ENCODE data around the gene ZYG11A. TPM values are rescaled to one million over a fixed set of nuclear protein-coding genes. Genes with fewer than 3 reads are reported as not detected.
A peak's percentile ranks its signal among the peaks of the same experiment; 100 is the strongest.

ZYG11A gene
- total RNA-seq, 2 experiments from 2014 or later, result 0.13 to 0.16 TPM

GRCh38 chr1:52880206-52880605 is 37.6 kb downstream of the ZYG11A start:
- CTCF ChIA-PET, result no interaction called here
- no peaks in the 10 kb centered on the region for H3K4me1 Mint-ChIP-seq (ENCODE audit: low read depth)
- no peak overlapping the region for H3K27ac Mint-ChIP-seq
- no peak for ATAC-seq
- no peaks in the 10 kb centered on the region for H3K36me3 Mint-ChIP-seq (ENCODE audit: low read depth)
- POLR2A ChIA-PET, result no interaction called here
- DNase-seq, result no peak
- H3K27me3 Mint-ChIP-seq (ENCODE audit: low read depth), result no peaks in the 10 kb centered on the region
- H3K9me3 Mint-ChIP-seq (ENCODE audit: insufficient read depth), result no peaks in the 10 kb centered on the region
- H3K4me3 Mint-ChIP-seq, result no peak overlapping the region

GRCh38 chr1:52887483-52887882 is 44.9 kb downstream of the ZYG11A start:
- DNase-seq (no peak), ATAC-seq (no peak)
- Mint-ChIP-seq H3K9me3 (ENCODE audit: insufficient read depth) (no peaks in the 10 kb centered on the region), H3K36me3 (ENCODE audit: low read depth) (no peaks in the 10 kb centered on the region), H3K27ac (no peak overlapping the region), H3K4me1 (ENCODE audit: low read depth) (no peaks in the 10 kb centered on the region), H3K27me3 (ENCODE audit: low read depth) (peaks cover 2% of the 10 kb centered on the region), H3K4me3 (no peak overlapping the region)
- POLR2A ChIA-PET, result no interaction called here
- CTCF ChIA-PET, result interaction anchor here (2.0 kb wide), 1 partner anchor 34 kb away, joined by 4 read pairs; the partner anchor contains the start of gene ECHDC2

GRCh38 chr1:52892424-52893215 is 50.1 kb downstream of the ZYG11A start:
- POLR2A ChIA-PET, result no interaction called here
- Mint-ChIP-seq H3K9me3 (ENCODE audit: insufficient read depth) (no peaks in the 10 kb centered on the region), H3K4me1 (ENCODE audit: low read depth) (no peaks in the 10 kb centered on the region), H3K36me3 (ENCODE audit: low read depth) (no peaks in the 10 kb centered on the region), H3K27ac (no peak overlapping the region), H3K27me3 (ENCODE audit: low read depth) (peaks cover 2% of the 10 kb centered on the region), H3K4me3 (no peak overlapping the region)
- CTCF ChIA-PET, result interaction anchor here (1.0 to 4.7 kb wide), 2 partner anchors 13 to 29 kb away, joined by 3 to 18 read pairs; partner anchors contain the start of gene ECHDC2
- DNase-seq (no peak), ATAC-seq (no peak)

- Mint-ChIP-seq H3K27ac (no peak overlapping the region), H3K27me3 (ENCODE audit: low read depth) (no peaks in the 10 kb centered on the region), H3K4me1 (ENCODE audit: low read depth) (no peaks in the 10 kb centered on the region), H3K9me3 (ENCODE audit: insufficient read depth) (no peaks in the 10 kb centered on the region), H3K4me3 (no peak overlapping the region), H3K36me3 (ENCODE audit: low read depth) (no peaks in the 10 kb centered on the region)
- ATAC-seq, result no peak
- no peak for DNase-seq
- ChIA-PET CTCF (no interaction called here), POLR2A (interaction anchor here (1.4 kb wide), 1 partner anchor 22 kb away, joined by 4 read pairs; the partner anchor contains the start of gene ECHDC2)
Measured at GRCh38 chr1:52899445-52899894, 56.9 kb downstream of the ZYG11A start.

GRCh38 chr1:52900402-52900801 is 57.8 kb downstream of the ZYG11A start:
- H3K4me1 Mint-ChIP-seq (ENCODE audit: low read depth), result peaks cover 5% of the 10 kb centered on the region
- DNase-seq (no peak), ATAC-seq (no peak)
- H3K27me3 Mint-ChIP-seq (ENCODE audit: low read depth), result no peaks in the 10 kb centered on the region
- H3K27ac Mint-ChIP-seq, result no peak overlapping the region
- ChIA-PET POLR2A (no interaction called here), CTCF (interaction anchor here (1.0 kb wide), 1 partner anchor 132 kb away, joined by 3 read pairs; no protein-coding TSS in a partner anchor)
- H3K9me3 Mint-ChIP-seq (ENCODE audit: insufficient read depth), result no peaks in the 10 kb centered on the region
- no peak overlapping the region for H3K4me3 Mint-ChIP-seq
- H3K36me3 Mint-ChIP-seq (ENCODE audit: low read depth), result no peaks in the 10 kb centered on the region

- H3K4me1 Mint-ChIP-seq (ENCODE audit: low read depth), result peaks cover 5% of the 10 kb centered on the region
- no peaks in the 10 kb centered on the region for H3K36me3 Mint-ChIP-seq (ENCODE audit: low read depth)
- ChIA-PET CTCF (interaction anchor here (0.5 to 2.5 kb wide), 4 partner anchors 20 to 284 kb away, joined by 3 to 10 read pairs (median 4); partner anchors contain the start of gene ECHDC2), POLR2A (no interaction called here)
- H3K27ac Mint-ChIP-seq, result no peak overlapping the region
- H3K27me3 Mint-ChIP-seq (ENCODE audit: low read depth), result no peaks in the 10 kb centered on the region
- H3K4me3 Mint-ChIP-seq, result no peak overlapping the region
- ATAC-seq (no peak), DNase-seq (no peak)
- H3K9me3 Mint-ChIP-seq (ENCODE audit: insufficient read depth), result no peaks in the 10 kb centered on the region
Measured at GRCh38 chr1:52901384-52901783, 58.8 kb downstream of the ZYG11A start.

GRCh38 chr1:52904208-52904926 is 61.8 kb downstream of the ZYG11A start:
- ChIA-PET CTCF (interaction anchor here (1.0 to 3.3 kb wide), 5 partner anchors 11 to 278 kb away, joined by 3 to 18 read pairs (median 11); partner anchors contain the start of gene ECHDC2), POLR2A (no interaction called here)
- Mint-ChIP-seq H3K4me1 (ENCODE audit: low read depth) (peaks cover 5% of the 10 kb centered on the region), H3K9me3 (ENCODE audit: insufficient read depth) (no peaks in the 10 kb centered on the region), H3K27me3 (ENCODE audit: low read depth) (no peaks in the 10 kb centered on the region), H3K36me3 (ENCODE audit: low read depth) (no peaks in the 10 kb centered on the region), H3K4me3 (no peak overlapping the region), H3K27ac (no peak overlapping the region)
- DNase-seq (no peak), ATAC-seq (peak; percentile 18)

GRCh38 chr1:52904927-52905698 is 62.6 kb downstream of the ZYG11A start:
- peaks cover 5% of the 10 kb centered on the region for H3K4me1 Mint-ChIP-seq (ENCODE audit: low read depth)
- ATAC-seq (peak; percentile 93), DNase-seq (peak; percentile 67)
- H3K27ac Mint-ChIP-seq, result no peak overlapping the region
- H3K9me3 Mint-ChIP-seq (ENCODE audit: insufficient read depth), result no peaks in the 10 kb centered on the region
- ChIA-PET CTCF (interaction anchor here (0.5 to 3.3 kb wide), 12 partner anchors 10 to 285 kb away, joined by 3 to 18 read pairs (median 4); partner anchors contain the start of gene ECHDC2), POLR2A (no interaction called here)
- H3K4me3 Mint-ChIP-seq, result no peak overlapping the region
- H3K36me3 Mint-ChIP-seq (ENCODE audit: low read depth), result no peaks in the 10 kb centered on the region
- H3K27me3 Mint-ChIP-seq (ENCODE audit: low read depth), result no peaks in the 10 kb centered on the region

- H3K36me3 Mint-ChIP-seq (ENCODE audit: low read depth), result no peaks in the 10 kb centered on the region
- CTCF ChIA-PET, result interaction anchor here (1.8 to 3.3 kb wide), 3 partner anchors 13 to 276 kb away, joined by 6 to 18 read pairs (median 11); partner anchors contain the start of gene ECHDC2
- DNase-seq (no peak), ATAC-seq (no peak)
- POLR2A ChIA-PET, result no interaction called here
- H3K9me3 Mint-ChIP-seq (ENCODE audit: insufficient read depth), result no peaks in the 10 kb centered on the region
- no peak overlapping the region for H3K4me3 Mint-ChIP-seq
- H3K27me3 Mint-ChIP-seq (ENCODE audit: low read depth), result no peaks in the 10 kb centered on the region
- H3K27ac Mint-ChIP-seq, result no peak overlapping the region
- peaks cover 5% of the 10 kb centered on the region for H3K4me1 Mint-ChIP-seq (ENCODE audit: low read depth)
Measured at GRCh38 chr1:52906135-52906603, 63.6 kb downstream of the ZYG11A start.

- Mint-ChIP-seq H3K4me3 (no peak overlapping the region), H3K27ac (no peak overlapping the region), H3K27me3 (ENCODE audit: low read depth) (no peaks in the 10 kb centered on the region), H3K4me1 (ENCODE audit: low read depth) (peaks cover 5% of the 10 kb centered on the region), H3K36me3 (ENCODE audit: low read depth) (no peaks in the 10 kb centered on the region), H3K9me3 (ENCODE audit: insufficient read depth) (no peaks in the 10 kb centered on the region)
- ChIA-PET CTCF (interaction anchor here (1.8 kb wide), 1 partner anchor 15 kb away, joined by 6 read pairs; the partner anchor contains the start of gene ECHDC2), POLR2A (no interaction called here)
- no peak for DNase-seq
- no peak for ATAC-seq
Measured at GRCh38 chr1:52907068-52907811, 64.7 kb downstream of the ZYG11A start.

GRCh38 chr1:52907812-52908153 is 65.2 kb downstream of the ZYG11A start:
- H3K27ac Mint-ChIP-seq, result no peak overlapping the region
- ChIA-PET CTCF (no interaction called here), POLR2A (no interaction called here)
- ATAC-seq (no peak), DNase-seq (no peak)
- no peak overlapping the region for H3K4me3 Mint-ChIP-seq
- H3K27me3 Mint-ChIP-seq (ENCODE audit: low read depth), result no peaks in the 10 kb centered on the region
- H3K9me3 Mint-ChIP-seq (ENCODE audit: insufficient read depth), result no peaks in the 10 kb centered on the region
- peaks cover 5% of the 10 kb centered on the region for H3K4me1 Mint-ChIP-seq (ENCODE audit: low read depth)
- no peaks in the 10 kb centered on the region for H3K36me3 Mint-ChIP-seq (ENCODE audit: low read depth)

All from activated CD8-positive, alpha-beta T cell treated with anti-CD3 and anti-CD28 coated beads, Interleukin-2, amount 10 ng/mL, durations not matched to agents 7 days and 5 days (primary cell).